Measurements from ENCODE around the gene SERPINA10. TPM values are rescaled to one million over a fixed set of nuclear protein-coding genes. Genes with fewer than 3 reads are reported as not detected.

Gene SERPINA10
- total RNA-seq = not detected in 2 replicates

GRCh38 chr14:94292872-94293577 lies at the start of gene SERPINA10:
TSS of gene SERPINA10 (minus strand) at chr14:94293268. CDS start at chr14:94290593, 2,675 bp downstream.

GRCh38 chr14:94322648-94323570 lies 29.8 kb upstream of the SERPINA10 start, which contains the start of gene SERPINA6:
TSS of gene SERPINA6 (minus strand) at chr14:94323336. CDS start at chr14:94314648, 8,688 bp downstream.

Other genes starting within 250 kb of the SERPINA10 start
- 96.1 and 108 TPM in 2 replicates for gene DDX24, start 212.1 kb downstream of the SERPINA10 start, total RNA-seq
- 14.9 and 27.1 TPM in 2 replicates for gene IFI27L1, start 212.0 kb downstream of the SERPINA10 start, total RNA-seq
- gene IFI27, start 182.5 kb downstream of the SERPINA10 start, total RNA-seq = 748 and 4,526 TPM in 2 replicates
- 84.1 and 85.7 TPM in 2 replicates for gene IFI27L2, start 163.7 kb downstream of the SERPINA10 start, total RNA-seq
- under 0.01 TPM in 2 replicates for gene PPP4R4, start 118.9 kb downstream of the SERPINA10 start, total RNA-seq
- gene SERPINA6, start 30.1 kb upstream of the SERPINA10 start, total RNA-seq = not detected in 2 replicates
- gene SERPINA2, start 73.4 kb upstream of the SERPINA10 start, total RNA-seq = not detected in 2 replicates
- gene SERPINA1, start 95.3 kb upstream of the SERPINA10 start, total RNA-seq = not detected in 2 replicates
- not detected in 2 replicates for gene SERPINA11, start 159.5 kb upstream of the SERPINA10 start, total RNA-seq
- gene SERPINA9, start 182.9 kb upstream of the SERPINA10 start, total RNA-seq = not detected in 2 replicates
- not detected in 2 replicates for gene SERPINA12, start 216.2 kb upstream of the SERPINA10 start, total RNA-seq

Data from epithelial cell of umbilical artery (primary cell).